Measurements from ENCODE around the gene IL17F. TPM values are rescaled to one million over a fixed set of nuclear protein-coding genes. Genes with fewer than 3 reads are reported as not detected.

The IL17F gene
- total RNA-seq, 4 donors from 2014 or later = not detected

- no peaks in the 10 kb centered on the region for H3K27me3 ChIP-seq
- H3K4me1 ChIP-seq = no peaks in the 10 kb centered on the region
- H3K36me3 ChIP-seq = no peaks in the 10 kb centered on the region
- H3K4me3 ChIP-seq = no peak overlapping the region
- no peaks in the 10 kb centered on the region for H3K9me3 ChIP-seq
- TF ChIP-seq CTCF (IDR thresholded peaks at IDR 0.05) = no peak
- no peak for TF ChIP-seq POLR2A (IDR thresholded peaks at IDR 0.05)
- no peak for DNase-seq
- no peak overlapping the region for H3K27ac ChIP-seq
Observed at GRCh38 chr6:52231406-52232127, 12.7 kb downstream of the IL17F start.

DNA sequence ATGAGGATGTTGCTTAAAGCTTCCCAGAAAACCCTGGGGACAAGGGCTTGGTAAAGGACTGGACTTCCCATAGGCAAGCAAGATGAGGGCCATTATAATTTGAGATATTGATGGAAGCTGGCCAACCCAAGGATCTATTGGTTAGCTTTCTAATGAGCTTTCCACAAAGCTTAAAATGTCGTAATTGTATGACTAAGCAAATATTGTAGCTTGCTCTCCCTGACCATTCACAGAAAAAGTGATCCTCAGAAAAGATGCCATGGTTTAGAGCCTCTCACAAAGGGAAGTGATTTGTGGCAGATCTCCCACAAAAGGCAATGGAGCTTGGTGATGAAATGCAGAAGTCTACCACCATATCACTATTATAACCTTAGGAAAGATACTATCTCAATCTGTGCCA is 13.6 kb downstream of the IL17F start:
- H3K4me1 ChIP-seq = no peaks in the 10 kb centered on the region
- no peak for DNase-seq
- H3K27me3 ChIP-seq = no peaks in the 10 kb centered on the region
- H3K9me3 ChIP-seq = no peaks in the 10 kb centered on the region
- no peak for TF ChIP-seq POLR2A (IDR thresholded peaks at IDR 0.05)
- TF ChIP-seq CTCF (IDR thresholded peaks at IDR 0.05) = no peak
- no peak overlapping the region for H3K27ac ChIP-seq
- H3K4me3 ChIP-seq = no peak overlapping the region
- H3K36me3 ChIP-seq = no peaks in the 10 kb centered on the region

- no peak overlapping the region for H3K27ac ChIP-seq
- no peak for DNase-seq
- TF ChIP-seq POLR2A (IDR thresholded peaks at IDR 0.05) (no peak), CTCF (IDR thresholded peaks at IDR 0.05) (no peak)
- no peak overlapping the region for H3K4me3 ChIP-seq
- H3K4me1 ChIP-seq = no peaks in the 10 kb centered on the region
- H3K36me3 ChIP-seq = no peaks in the 10 kb centered on the region
- no peaks in the 10 kb centered on the region for H3K27me3 ChIP-seq
- H3K9me3 ChIP-seq = no peaks in the 10 kb centered on the region
Observed at GRCh38 chr6:52227495-52227894, 16.8 kb downstream of the IL17F start.

- Histone ChIP-seq H3K27ac (no peak overlapping the region), H3K4me1 (no peaks in the 10 kb centered on the region), H3K4me3 (no peak overlapping the region), H3K9me3 (no peaks in the 10 kb centered on the region), H3K36me3 (no peaks in the 10 kb centered on the region), H3K27me3 (no peaks in the 10 kb centered on the region)
- TF ChIP-seq CTCF (IDR thresholded peaks at IDR 0.05) (no peak), POLR2A (IDR thresholded peaks at IDR 0.05) (no peak)
- no peak for DNase-seq
Observed at GRCh38 chr6:52221302-52221701, 23.0 kb downstream of the IL17F start.

GRCh38 chr6:52217761-52218160 is 26.5 kb downstream of the IL17F start:
- TF ChIP-seq POLR2A (IDR thresholded peaks at IDR 0.05) (no peak), CTCF (IDR thresholded peaks at IDR 0.05) (no peak)
- no peaks in the 10 kb centered on the region for H3K27me3 ChIP-seq
- no peak overlapping the region for H3K27ac ChIP-seq
- no peaks in the 10 kb centered on the region for H3K9me3 ChIP-seq
- H3K4me1 ChIP-seq = no peaks in the 10 kb centered on the region
- no peaks in the 10 kb centered on the region for H3K36me3 ChIP-seq
- no peak for DNase-seq
- no peak overlapping the region for H3K4me3 ChIP-seq

All from Peyer's patch (tissue), 4 donors.